HG02884 (cell line): ENCODE results near the gene ADAMTSL2.

ENCODE experiments used
- ATAC-seq: cut with Tn5 transposase; IDR thresholded peaks from one replicate; pipeline ENCODE4 v1.9.1; 2021; ENCODE audit warnings: mild to moderate bottlenecking, moderate library complexity; ENCODE audit not compliant: unreplicated experiment

The ADAMTSL2 gene

GRCh38 chr9:133616643-133617405 lies 82.3 kb downstream of the ADAMTSL2 start:
- no peak for ATAC-seq

- ATAC-seq, result no peak
These were observed 84.2 kb downstream of the ADAMTSL2 start for GRCh38 chr9:133618726-133619125.

- no peak for ATAC-seq
These were observed 85.3 kb downstream of the ADAMTSL2 start for GRCh38 chr9:133619791-133620190.

GRCh38 chr9:133621725-133622267 lies 87.3 kb downstream of the ADAMTSL2 start:
- ATAC-seq, result no peak

- no peak for ATAC-seq
These were observed 88.1 kb downstream of the ADAMTSL2 start for GRCh38 chr9:133622555-133622954.
